CD4-positive, alpha-beta T cell treated with Interleukin-21 for 1 hour (primary cell): ENCODE measurements around the gene THRB.

Source experiments
- DNase-seq: peaks from one replicate; pipeline ENCODE4 v3.0.0-alpha.2; 2020

The THRB gene

DNA sequence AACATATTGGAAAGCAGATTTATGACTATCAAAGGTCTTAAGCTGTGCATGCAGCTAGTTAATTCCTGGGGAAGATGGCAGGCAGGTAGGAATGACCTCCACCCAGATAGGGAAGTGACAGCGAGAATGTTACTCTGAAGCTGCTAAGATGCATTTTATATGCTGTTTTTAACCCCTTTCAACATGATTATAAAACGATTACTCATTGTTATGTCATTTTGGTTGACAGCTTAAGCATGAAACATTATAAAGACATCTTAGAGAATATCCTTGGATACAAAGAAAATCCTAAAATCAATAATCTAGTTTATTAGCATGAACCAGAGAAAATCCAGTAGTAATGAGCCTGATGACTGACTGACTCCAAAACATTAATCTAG, 329.1 kb downstream of the THRB start:
- no peak for DNase-seq

DNA sequence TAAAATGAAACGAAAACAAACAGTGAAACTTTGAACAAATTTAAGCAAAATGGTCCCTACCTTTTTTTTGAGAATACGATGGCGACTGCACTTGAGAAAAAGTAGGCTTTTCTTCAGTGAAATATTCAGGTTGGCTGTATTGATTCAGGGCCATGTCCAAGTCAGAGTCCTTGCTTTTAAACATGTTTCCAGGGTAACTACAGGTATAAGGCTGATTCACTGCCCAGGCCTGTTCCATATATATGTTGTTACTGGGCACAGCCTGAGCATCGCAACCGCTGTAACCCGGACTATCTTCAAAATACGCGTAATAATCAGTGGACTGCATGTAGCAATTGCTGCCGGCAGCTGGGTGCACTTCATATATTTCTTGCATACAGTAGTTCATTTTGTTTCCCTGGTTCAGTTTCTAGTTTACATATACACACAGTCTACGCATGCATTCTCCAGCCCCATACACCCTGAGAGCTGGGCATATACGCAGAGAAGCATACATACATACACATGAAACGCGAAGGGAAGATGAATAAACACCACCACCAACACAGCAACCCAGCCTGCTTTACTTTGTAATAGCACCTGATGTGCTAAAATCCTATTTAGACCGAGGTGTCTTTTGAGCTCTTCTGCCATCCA, 329.6 kb downstream of the THRB start:
- DNase-seq = no peak

DNA sequence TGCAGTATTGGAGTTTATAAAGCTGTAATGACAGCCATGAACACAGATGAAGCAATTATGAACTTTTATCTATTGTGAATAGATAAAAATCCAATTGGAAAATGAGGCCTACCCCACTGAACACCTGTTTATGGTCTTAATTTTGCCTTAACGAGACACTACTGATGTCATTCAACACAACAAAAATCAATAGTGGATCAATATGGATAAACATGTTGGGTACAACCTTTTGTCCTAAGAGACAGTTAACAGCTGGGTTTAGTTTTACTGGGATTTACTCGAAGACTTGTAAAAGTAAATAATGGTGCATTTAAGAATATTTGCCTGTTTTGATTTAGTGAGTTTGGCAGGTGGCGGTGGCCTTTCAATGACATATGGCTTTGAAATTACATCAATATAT, 331.7 kb downstream of the THRB start:
- DNase-seq = no peak

DNA sequence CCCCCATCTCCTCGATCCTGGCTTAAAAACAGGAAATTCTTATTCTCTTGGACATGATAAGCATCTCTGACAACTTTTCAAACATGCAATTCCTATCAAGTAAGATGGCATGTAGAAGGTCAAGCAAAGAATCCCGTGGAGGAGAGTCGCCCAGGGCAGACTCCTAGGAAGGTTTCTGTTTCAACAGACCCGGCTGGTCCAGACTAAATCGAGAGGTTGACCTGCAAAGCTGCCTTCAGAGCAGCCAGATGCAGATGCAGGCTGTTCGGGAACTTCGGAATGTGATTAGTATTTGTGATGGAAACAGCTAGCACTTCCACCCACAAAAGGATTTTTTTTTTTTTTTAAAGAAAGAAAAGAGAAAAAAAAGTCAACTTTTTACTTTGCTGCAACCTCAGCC, 332.8 kb downstream of the THRB start:
- DNase-seq = no peak

DNA sequence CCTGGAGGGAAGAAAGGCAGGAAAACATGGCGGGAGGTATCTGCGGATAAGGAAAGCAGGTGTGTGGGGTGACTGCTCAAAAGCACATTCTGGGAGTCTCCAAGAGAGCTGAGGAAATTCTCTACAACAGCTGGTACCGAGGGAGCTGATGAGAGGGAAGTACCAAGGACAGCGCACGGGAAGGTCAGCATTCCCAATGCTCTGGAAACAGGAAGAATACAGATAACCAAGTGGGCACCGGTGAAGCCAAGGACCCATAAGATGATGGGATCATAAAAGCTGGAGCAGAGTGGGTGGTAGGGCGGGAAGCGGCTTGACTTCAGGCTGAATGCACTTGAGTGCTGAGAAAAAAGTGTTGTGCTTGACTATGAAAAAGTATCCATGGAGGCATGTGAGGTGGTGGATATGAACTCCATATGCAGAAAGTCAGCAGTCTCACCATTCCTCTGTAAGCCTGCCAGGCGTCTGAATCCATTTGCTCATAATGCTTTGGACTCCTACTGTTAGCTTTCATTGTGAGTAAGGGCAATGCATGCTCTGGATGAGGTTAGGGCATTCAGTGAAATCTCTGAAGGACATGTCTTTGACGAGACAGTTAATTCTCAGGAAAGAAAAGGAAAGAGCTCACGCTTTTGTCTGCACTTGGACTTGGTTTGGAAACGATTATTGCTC, 334.1 kb downstream of the THRB start:
- no peak for DNase-seq

DNA sequence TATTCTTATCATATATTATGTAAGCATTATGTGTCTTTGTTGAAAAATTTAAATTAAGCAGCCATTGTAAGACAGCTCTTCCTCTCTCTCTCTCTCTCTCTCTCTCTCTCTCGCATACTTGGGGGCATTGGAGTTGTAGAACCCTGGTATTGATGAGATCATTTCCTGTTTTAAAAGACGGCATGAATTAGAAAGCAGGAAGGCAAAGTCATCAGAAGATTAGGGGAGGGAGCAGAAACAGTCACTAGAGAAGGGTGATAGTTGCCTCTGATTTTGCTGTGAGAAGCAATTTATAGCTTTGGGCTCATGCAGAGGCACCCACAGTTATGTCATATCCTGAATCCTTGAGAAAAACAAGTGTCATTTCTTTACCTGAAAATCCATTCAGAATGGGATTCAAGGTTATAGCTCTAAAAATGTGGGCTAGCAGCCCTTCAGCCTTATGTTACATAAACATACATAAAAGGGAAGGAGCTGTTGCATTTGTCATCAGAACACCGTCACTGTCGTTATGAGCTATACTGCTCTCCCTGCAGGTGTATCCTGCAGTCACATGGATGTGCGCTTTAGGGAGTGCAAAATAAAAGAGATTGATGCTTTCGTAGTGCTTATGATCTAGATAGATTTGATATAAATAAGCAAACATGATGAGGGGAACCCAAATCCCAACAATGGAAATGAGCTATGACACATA, 335.7 kb downstream of the THRB start:
- DNase-seq = no peak

DNA sequence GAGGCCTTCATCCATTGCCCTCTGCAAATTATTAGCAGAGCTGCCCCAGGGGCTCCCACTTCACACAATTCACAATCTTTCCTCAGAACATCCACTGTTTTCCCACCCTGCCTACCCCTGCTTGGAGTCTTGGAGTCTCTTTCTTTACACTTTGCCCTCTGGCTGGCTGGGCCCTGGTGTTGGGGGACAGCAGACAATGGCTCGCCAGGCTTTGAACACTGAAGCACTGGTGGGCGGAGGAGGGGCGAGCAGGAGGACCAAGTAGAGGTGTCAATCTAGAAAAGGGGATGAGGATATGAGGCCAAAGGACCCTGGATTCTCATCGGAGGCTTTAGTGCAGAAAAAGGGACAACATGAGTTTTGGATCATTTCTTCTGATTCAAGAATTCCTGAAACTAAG, 337.5 kb downstream of the THRB start:
- DNase-seq = no peak

DNA sequence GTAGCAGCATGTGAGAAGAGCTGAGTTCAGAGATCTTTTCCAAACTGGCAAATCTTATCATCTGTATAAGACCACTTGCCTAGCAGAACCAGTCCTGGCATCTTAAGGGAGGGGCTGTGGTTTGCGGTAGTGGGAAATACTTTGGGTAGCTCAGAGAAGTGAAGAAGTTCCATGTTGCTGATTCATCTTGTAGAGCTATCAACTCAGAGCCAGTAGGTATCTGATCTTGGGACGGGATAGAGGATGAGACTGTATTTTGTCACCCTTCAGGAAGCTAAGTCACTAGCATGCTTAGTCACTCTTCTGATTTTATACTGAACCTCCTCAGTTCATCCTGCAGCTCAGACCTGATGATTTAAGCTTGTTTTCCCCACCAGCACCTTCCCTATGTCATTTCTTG, 338.2 kb downstream of the THRB start:
- no peak for DNase-seq

DNA sequence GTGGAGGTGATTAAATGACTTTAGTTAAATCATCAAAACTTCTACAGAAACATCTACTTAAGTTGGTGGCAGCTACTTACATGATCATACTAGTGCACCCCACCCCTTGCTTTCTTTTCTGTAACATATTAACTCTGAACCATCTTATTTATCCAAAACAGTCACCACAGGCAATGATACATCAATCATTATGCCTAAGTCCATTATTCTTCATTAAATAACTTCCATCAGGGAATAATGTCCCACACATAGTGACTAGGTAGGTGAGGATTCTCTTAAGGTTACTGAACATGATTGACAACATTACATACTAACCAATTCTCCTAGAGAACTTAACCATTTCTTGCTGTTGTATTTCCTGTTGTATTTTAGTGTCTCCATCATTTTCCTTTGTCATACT, 339.4 kb downstream of the THRB start:
- no peak for DNase-seq

DNA sequence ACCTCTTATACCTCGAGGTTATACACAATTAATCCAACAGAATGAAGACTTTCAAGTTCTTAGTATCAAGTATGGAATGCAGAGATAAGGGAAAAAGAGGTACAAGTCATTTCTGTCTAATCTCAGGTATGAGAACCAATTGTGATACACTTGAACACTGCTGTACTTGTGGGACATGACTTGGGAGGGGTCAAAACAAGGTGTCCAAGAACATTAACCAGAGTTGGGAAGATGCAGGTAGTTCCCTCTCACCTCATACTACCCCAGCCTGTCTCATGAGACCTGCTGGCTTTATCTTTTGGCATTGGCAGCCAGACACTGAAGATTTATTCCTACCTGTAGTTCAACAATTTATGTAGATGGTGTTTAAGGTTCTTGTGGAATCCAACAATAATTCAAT, 339.9 kb downstream of the THRB start:
- no peak for DNase-seq

DNA sequence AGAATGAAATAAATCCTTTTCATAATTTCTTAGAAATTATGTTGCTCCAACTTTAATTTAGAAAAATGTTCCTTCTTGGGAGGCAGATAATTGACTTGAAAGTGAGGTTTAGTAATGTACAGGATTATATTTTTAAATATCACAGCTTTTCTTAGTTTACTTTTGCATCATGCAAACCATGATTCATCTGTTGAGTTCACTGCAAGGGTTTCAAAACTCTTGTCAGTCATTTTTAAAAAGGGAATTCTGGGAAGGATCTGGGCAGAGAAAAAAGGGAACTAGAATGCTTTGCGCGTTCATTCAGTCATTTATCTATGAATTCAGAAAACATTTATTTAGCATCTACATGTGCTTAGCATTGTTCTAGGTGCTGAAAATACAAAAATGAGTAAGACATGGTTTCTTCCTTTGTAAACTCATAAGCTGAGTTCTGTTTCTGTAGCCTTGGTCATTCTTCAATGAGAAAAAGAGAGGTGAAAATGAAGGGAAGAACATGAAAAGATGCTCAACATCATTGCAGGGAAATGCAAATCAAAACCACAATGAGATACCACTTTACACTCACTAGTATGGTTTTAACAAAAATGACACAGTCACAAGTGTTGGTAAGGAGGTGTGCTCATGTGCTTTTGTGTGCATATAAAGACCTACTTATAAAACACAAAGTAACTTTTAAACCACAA, 340.5 kb downstream of the THRB start:
- no peak for DNase-seq

DNA sequence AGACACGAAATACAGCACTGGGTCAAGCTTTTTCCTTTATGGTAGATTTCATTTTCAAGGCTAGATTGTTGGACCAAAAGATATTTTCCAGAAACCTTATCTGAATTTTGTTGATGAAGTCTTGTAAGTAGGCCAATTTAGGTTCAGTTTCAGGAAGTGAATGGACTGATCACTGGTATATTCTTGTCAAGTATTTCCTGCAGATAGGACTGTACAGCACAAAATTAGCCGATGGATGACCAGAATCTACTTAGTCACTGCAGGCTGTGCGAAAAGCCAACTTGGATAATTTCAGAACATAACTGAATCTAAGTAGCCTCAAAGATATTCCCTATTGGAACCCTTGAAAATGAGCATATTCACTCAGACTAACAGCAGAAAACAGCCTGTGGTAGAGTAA, 343.1 kb downstream of the THRB start:
- no peak for DNase-seq

DNA sequence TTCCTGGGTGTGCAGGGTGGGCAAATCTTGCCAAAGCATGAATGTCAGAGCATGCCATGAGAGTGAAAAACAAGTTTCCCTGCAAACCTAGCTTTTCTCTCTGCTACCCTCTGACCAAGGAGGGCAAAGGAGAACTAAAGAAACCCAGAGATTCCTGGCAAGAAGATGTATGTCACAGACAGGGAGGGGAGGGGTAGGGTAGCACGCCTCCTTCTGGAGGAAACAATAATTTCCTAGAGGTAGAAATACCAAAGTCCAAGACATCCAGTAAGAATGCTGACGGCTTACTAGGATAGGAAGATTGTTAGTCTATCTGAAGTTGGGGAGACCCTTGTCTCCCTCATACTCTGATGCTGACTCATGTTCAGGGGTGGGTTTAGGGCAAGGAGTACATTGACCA, 345.6 kb downstream of the THRB start:
- DNase-seq = no peak

DNA sequence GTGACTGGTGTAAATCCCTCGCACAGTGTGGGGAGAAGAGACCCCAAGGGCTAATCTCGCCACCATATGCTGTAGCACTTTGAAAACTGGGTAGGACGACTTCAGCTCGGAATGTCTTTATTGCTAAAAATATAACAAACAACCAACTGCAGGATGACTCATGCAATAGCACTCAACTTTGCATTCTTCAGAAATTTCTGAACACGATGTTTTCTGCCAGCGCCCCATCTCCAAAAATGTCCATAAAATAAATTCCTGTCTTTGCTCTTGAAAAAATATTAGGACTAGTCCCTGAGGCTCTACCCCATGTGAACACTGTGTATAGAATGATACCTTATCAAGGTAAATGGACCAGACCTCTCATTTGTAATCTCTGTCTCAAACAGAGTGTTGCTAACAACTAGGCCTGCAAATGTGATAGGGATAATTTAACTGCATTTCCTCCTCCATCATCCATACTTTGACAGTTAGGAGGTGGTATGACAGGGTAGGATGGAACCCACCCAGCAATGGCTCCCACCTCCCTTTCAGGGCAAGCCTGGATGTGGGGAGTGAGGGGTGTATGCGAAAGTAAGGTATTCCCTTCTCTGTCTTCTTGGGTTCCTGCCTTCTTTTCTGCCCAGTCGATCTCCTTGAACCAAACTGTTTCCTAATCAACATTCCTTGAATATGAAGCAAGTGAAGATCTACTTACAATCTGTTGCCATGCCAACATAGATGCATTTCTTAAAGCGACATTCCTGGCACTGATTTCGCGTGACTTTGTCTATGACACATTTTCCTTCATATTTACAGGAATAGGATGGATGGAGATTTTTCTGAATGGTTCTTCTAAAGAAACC, 348.4 kb downstream of the THRB start:
- DNase-seq = no peak

DNA sequence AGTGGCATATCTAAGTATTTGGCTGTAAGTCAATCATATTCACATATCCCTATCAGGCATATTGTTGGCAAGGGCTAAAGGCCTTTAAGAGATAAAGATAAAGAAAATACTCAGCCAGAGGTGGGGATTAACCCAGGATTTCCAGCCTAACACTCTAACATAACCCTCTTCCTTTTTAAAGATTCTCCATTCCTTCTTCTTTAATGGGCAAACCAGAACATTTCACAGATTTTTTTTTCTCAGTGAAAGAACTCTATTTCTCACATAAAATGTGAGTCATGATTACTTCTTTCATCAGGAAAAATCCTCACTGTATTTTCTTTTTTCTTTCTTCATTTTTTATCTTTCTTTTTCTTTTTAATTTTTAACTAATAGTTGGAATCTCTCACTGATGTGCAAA, 349.2 kb downstream of the THRB start:
- DNase-seq = no peak

DNA sequence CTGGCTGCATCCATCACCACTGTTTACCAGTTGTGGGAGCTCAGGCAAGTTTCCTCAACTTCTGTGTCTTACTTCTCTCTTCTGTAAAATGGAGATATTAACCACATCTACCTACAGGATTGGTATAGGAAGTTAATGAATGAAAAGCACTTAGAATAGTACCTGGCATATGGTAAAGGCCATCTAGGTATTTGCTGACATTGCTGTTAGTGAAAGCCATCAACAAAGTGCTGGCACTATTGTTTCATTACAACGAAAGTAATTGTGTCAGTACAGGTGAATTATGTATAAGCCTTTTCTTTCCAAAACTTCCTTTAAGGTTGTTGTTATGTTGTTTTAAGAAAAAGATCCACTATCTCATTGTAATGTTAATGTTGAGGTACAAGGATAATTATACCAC, 352.5 kb downstream of the THRB start:
- DNase-seq = no peak

DNA sequence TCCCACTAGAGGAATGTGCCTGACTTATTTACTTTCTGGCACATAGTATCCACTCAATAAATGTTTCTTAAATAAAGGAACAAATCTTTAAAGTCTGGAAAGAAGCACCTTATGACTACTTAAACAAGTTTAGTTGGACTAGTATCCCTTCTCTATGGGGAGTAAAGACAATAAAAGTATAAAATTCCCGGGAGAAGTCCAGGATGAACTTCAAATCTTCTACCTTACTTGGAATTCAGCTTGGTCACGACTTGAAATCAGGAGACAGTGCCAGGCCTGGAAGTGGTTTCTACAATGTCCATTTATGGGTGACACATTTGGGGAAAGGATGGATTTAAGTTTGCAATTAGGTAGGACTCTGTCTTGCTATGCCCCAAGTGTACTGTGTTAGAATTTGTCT, 353.1 kb downstream of the THRB start:
- no peak for DNase-seq

DNA sequence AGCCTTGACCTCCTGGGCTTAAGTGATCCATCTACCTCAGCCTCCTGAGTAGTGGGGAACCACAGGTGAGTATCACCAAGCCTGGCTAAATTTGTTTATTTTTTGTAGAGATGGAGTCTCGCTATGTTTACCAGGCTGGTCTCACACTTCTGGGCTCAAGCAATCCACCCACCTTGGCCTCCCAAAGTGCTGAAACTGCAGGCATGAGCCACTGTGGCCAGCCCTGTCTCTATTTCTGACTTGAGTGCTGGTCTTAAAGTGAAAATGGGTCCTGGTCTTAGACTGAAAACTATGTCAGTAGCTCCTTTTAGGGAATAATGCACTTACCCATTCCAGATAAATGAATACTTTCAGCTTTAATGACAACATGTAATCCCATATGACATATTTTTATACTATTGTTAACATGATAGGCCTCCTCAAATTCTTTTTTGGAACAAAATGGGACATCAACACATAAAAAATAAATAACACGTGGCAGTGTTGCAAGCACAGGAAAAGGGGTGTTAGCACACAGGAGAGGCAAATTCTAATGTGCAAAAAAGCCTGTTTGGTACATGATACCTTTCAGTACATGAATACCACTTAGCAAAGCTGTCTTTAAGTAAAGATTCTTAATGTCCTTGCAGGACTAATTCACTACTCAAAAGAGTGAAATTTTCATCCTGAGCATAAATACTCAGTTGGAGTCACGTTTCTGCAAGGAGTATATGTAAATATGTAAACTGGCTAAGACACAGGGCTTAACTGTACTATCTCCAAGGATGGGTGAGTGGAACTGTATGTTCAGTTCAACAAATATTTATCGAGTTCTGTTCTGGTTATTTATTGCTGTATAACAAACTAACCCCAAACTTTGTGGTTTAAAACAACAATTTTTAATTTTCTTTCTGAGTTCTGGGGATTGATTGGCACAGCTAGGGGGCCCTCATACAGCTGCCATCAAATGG, 354.9 kb downstream of the THRB start:
- no peak for DNase-seq

DNA sequence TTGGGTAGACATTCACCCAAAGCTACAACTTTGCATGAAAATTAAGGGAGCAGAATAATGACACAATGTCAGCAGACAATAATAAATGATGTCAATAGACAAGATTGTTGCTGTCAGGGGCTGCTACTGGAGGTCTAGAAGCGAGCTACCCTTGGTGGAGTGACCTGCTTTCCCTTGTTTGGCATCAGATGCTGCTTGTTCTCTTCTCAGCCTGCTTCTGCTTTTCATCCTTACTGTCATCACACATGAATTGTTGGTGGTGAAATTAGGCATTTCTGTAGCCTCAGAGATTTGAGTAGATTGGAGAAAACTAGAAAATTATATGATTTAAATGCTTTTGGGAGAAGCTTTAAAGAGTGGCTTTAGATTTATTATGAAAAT, 355.8 kb downstream of the THRB start:
- DNase-seq = no peak

DNA sequence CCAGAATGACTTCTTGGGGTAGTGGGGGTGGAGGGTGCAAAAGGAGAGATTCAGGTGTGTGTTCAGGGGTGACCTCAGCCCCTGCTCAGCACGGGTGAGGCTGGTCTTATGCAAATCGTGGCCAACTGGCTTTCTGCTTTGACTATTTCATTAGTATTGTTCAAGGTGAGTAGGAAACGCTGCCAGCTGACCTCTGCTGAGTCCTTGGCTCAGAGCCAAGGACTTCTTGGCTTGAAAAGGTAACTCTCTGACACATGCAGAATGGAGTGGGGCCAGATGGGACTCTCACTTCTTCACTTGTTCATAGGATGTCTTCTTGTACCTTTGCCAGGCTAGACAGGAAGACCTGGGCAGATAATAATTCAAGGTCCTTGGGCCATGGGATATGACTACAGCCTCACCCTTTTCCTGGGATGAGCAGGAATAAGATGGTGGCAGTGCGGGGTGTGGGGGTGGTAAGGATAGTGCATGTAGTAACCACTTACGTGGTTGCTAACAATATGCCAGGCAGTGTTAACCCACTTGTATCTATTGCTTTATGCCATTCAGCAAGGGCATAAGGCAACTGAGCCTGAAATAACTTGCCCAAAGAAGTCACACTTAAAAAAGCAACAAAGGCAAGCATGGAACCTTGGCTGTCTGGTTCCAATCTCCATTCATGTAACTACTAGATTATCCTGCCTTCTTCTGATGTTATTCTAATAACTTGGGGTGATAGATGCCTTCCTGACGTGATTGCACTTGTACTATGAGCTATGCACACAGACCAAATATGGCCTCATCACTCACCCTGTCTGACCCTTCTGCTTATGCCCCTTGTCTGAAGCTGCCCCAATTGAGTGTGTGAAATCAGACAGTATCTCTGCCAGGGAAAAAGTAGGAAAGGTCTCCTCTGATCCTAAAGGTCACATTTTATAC, 356.4 kb downstream of the THRB start:
- DNase-seq = no peak

DNA sequence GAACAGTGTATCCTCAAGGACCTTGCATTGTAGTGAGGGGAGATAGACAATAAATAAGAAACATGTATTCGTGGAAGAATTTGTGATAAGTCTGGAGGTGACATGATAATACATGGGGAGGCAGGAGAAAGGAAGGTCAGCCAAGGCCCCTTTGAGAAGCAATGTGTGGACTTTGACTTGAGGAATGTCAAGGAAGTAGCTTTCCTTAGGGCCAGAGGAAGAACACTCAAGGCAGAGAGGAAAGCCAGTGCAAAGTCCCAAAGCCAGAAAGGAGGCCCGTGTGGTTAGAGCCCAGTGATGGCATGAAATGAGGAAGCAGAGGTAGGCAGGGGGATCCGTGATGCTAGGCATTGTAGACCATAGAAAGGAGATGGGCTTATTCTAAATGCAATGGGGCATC, 357.3 kb downstream of the THRB start:
- no peak for DNase-seq
